ENCODE measurements around the gene MRPL44. TPM values are rescaled to one million over a fixed set of nuclear protein-coding genes. Genes with fewer than 3 reads are reported as not detected.

The MRPL44 gene
- total and polyA plus RNA-seq, 8 donors: 0.87 to 80.8 (median 17.9) TPM

GRCh38 chr2:223943135-223943534 lies 14.1 kb upstream of the MRPL44 start:
- DNase-seq: peak in 1 of 2 donors; percentile 31
- Histone ChIP-seq H3K27me3 (no peaks in the 10 kb centered on the region), H3K9me3 (no peaks in the 10 kb centered on the region), H3K4me1 (peaks cover 34 to 66% (median 53%) of the 10 kb centered on the region in 4 donors), H3K4me3 (peak overlapping the region; percentile 93 to 99 (median 98)), H3K27ac (peak overlapping the region in 4 of 5 donors; percentile 94 to 97 (median 96)), H3K36me3 (no peaks in the 10 kb centered on the region)
- intact Hi-C loops (cut with DNase I; ENCODE audit: low total_unique reads): no loop called here
- 37 to 75% (median 50%) methylated on average over 1 of the region's 1 CpG for WGBS, 5 donors
- TF ChIP-seq POLR2AphosphoS5 (IDR thresholded peaks at IDR 0.05) (no peak), POLR2A (IDR thresholded peaks at IDR 0.05) (no peak), CTCF (IDR thresholded peaks at IDR 0.05) (no peak), EP300 (IDR thresholded peaks at IDR 0.05) (no peak)

- DNase-seq: peak in 1 of 2 donors; percentile 66
- H3K9me3 ChIP-seq: no peaks in the 10 kb centered on the region
- intact Hi-C loops (cut with DNase I; ENCODE audit: low total_unique reads): no loop called here
- TF ChIP-seq CTCF (IDR thresholded peaks at IDR 0.05) (no peak), POLR2A (IDR thresholded peaks at IDR 0.05) (no peak), EP300 (IDR thresholded peaks at IDR 0.05) (no peak)
- no peaks in the 10 kb centered on the region for H3K27me3 ChIP-seq
- H3K4me3 ChIP-seq: peak overlapping the region; percentile 93 to 99 (median 98)
- WGBS, 5 donors: 9 to 18% (median 13%) methylated on average over 7 of the region's 7 CpGs
- H3K36me3 ChIP-seq: no peaks in the 10 kb centered on the region
- peak overlapping the region; percentile 49 to 97 (median 96) for H3K27ac ChIP-seq
- H3K4me1 ChIP-seq: peaks cover 29 to 65% (median 52%) of the 10 kb centered on the region in 4 donors
Observed at GRCh38 chr2:223943561-223944008, 13.7 kb upstream of the MRPL44 start.

GRCh38 chr2:223944166-223944702 lies 13.0 kb upstream of the MRPL44 start:
- H3K36me3 ChIP-seq: no peaks in the 10 kb centered on the region
- TF ChIP-seq POLR2AphosphoS5 (IDR thresholded peaks at IDR 0.05): no peak
- no peak for TF ChIP-seq EP300 (IDR thresholded peaks at IDR 0.05)
- TF ChIP-seq CTCF (IDR thresholded peaks at IDR 0.05): no peak
- no peak for TF ChIP-seq POLR2A (IDR thresholded peaks at IDR 0.05)
- intact Hi-C loops (cut with DNase I; ENCODE audit: low total_unique reads): no loop called here
- no peaks in the 10 kb centered on the region for H3K27me3 ChIP-seq
- H3K4me3 ChIP-seq: peak overlapping the region; percentile 93 to 99 (median 98)
- WGBS, 5 donors: 1 to 3% (median 1%) methylated on average over 28 to 46 of the region's 46 CpGs
- no peaks in the 10 kb centered on the region for H3K9me3 ChIP-seq
- H3K27ac ChIP-seq: peak overlapping the region; percentile 94 to 97 (median 96)
- peaks cover 23 to 59% (median 46%) of the 10 kb centered on the region in 4 donors for H3K4me1 ChIP-seq
- DNase-seq: peak; percentile 41 to 76

GRCh38 chr2:223944703-223945531 lies 12.3 kb upstream of the MRPL44 start, which contains the start of gene WDFY1:
Gene WDFY1 (minus strand): TSS chr2:223945335. CDS start chr2:223945284, 51 bp downstream.
- peak; percentile 90 to 97 for DNase-seq
- Histone ChIP-seq H3K4me3 (peak within 1 kb of the TSS; percentile 93 to 99 (median 98)), H3K27me3 (no peaks in the 10 kb centered on the region), H3K36me3 (no peaks in the 10 kb centered on the region), H3K9me3 (no peaks in the 10 kb centered on the region), H3K27ac (peak within 1 kb of the TSS; percentile 94 to 97 (median 96)), H3K4me1 (peaks cover 18 to 52% (median 42%) of the 10 kb centered on the region in 4 donors)
- TF ChIP-seq EP300 (IDR thresholded peaks at IDR 0.05): no peak
- peak in 1 of 7 experiments; percentile 9 for TF ChIP-seq CTCF (IDR thresholded peaks at IDR 0.05)
- peak in 1 of 4 donors; percentile 74 for TF ChIP-seq POLR2A (IDR thresholded peaks at IDR 0.05)
- TF ChIP-seq POLR2AphosphoS5 (IDR thresholded peaks at IDR 0.05): peak; percentile 78 to 92 (median 88)
- intact Hi-C loops (cut with DNase I; ENCODE audit: low total_unique reads): no loop called here
- 0 to 1% (median 0%) methylated on average over 44 to 87 of the region's 87 CpGs for WGBS, 5 donors

All from stomach (tissue), 9 donors.